NCI-H69 (cell line): Measurements from ENCODE around the gene VCL.

Experiments
- DNase-seq: peaks from one replicate; lab custom pipeline; 2025; lab: John Stamatoyannopoulos, UW

Gene VCL

DNA sequence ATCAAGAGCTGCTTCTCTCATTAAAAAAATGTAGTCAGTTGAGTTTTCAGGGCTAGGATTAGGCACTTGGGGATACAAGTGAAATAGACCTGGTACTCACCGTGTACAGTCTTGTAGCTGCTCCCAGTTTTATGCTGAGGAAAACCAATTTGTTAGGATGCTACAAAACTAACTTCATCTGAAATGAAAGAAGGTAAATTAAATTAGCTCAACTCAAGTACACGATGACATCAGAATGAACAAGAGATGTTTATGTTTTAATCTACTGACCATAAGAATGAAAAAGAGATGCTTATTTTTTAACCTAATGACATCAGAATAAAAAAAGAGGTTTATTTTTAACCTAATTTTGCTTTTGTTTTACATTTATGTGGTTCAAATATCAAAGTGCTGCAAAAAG lies 79.0 kb downstream of the VCL start:
- no peak for DNase-seq

DNA sequence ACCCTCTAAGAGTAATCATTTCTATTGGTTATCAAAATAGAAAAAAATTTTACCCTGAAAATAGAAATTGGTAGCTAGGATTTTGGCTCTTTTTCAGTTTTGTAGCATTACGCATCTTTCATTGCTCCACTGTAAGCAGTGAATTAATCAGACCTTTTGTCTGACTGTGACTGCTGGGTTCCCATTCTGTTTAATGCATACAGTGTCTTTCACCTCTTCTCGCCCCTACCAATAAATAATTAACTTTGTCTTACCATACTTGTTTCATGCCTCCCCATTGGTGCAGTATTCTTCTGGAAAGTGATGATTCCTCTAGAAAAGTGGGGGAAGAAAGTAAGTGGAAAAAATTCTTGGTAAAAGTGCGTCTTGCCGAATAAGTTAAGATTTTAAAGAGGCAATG lies 79.5 kb downstream of the VCL start:
- DNase-seq, result no peak

DNA sequence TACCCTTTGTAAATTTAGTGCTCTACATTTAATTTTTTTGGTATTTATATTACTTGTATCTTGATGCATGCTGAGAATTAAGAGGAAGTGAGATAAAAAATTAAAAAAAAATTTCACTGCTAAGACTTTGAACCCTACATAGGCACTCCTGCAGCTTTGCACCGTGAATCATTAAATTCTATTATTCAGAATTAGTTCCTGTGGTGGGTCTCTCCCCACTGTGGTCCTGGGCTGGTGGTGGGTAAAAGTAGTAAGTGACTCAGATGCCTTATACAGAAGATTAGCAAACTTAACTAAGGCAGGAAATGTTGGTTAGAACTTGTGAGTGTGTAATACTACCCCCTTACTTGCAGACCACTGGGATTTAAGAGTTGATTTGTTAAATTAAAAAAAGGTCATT lies 80.1 kb downstream of the VCL start:
- DNase-seq, result no peak

DNA sequence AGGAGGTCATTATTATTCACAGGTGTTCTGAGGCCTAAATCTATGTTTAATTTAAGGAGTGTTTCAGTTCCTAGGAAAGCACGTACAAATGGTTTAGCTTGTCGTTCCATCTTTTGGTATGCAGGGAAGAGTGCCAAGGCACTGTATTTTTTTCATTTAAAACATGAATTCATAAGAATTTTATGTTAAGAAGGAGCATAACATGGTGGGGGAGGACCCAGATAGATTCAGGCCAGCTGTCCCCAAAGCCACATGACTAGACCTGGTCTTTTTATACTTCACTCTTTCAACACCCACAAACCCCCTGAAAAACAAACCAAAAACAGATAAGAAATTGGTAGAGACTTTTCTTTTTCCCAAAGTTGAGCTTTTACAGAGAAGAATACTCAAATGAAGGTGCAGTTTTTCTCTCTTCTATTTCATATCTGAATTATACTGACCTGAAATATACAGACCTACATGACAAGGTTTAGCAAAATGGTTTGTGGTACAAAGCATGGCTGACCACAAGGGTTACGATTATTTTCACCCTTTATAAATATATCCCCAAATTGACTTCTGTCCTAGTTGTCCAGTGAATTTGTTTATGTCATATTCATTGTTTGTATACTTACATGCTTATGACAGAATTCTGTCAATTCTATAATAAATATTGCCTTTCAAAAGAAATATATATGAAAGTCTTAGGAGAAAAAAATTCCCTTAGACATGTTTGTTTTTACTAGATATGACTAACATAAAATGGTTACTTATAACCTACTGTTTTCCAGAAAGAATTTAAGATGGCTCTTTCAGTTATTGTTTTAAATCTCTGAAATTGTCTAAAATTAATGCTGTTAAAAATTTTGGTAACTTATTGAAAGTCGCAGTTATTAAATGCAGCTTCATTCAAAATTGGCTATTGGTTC lies 81.4 kb downstream of the VCL start:
- no peak for DNase-seq

DNA sequence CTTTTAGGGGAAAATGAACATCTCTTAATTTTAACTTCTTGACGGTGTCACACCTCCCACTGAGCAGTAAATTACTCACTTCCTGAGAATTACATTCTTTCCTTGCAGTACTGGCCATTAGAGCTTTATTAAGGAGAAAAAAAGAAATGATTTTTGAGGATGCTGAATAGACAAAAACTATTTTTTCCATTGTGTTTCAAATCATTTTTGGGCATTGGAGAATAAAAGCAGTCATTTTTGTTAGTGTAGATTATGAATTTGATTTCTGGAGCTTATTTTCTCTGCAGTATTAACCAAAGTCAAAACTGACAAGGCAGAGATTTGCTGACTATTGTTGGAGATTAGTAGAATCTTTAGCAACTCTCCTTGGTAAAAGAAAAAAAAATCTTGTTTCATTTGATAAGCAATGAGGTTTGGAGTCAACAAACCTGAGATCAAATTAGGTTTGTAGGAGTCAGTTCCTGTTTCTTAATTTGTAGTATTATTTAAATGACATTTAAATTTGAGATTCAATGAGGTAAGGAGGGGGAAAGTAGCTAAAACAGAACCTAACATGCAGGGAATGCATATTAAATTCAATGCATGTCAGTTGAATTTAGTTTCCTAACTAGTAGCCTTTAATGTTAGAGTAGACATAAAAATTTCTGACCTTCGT lies 82.1 kb downstream of the VCL start:
- peak; percentile 5 for DNase-seq

DNA sequence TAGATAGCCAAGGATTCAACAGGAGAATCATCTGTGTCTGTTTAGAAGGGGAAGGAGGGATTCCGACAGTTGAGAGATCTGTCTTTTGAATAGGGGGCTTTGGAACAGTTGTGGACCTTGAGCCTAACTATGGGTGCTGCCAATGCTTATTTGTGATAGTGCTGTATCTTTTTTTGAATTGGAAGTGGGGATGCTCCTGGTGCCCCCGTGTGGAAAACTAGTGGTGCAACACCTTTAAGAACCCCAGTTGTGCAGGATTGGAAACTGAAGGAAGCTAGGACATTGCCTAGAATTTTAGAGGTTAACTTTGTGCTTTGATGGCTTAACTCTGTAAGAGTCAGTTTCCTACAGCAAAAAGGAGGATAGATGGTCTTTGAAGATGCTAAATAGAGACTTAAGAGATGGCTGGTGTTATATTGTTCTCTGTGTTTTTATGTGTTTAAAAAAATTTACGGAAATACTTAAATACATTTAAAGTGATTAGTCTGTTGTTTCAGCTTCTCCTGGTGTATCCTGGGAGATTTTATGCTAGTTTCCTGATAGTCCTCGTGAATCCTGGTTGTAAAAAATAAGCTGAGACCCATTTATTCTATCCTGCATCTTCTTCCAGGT lies 83.4 kb downstream of the VCL start:
- peak; percentile 38 for DNase-seq

DNA sequence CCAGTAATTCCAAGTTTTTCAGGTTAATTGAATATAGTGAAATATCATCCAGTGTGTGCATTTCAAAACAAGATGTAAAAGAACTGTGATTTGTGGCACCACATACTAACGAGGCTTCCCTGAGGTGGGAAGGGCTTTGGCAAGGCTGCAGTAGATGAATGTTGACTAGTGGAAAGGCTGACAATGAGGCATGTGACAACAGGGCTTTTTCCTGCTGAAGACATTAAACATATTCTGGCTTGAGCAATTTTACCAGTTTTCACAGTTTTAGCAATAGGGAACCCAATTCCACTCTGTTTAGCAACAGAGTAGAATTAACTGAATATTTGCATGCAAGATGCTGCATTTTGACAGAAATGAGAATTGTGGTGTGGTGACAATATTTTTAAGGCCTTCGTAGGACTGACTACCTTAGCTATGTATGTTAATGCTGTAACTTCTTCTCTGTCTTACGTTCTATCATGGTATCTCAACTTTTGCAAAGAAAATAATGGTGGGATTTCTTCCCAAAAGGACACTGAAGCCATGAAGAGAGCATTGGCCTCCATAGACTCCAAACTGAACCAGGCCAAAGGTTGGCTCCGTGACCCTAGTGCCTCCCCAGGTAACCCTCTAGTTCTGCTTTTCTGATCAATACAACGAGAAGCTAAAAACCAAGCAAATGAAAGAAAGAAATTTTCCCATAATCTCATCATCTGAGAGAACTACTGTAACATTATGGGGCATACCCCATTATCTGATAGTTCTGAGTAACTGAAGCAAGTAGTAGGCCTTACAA lies 84.2 kb downstream of the VCL start:
- no peak for DNase-seq

DNA sequence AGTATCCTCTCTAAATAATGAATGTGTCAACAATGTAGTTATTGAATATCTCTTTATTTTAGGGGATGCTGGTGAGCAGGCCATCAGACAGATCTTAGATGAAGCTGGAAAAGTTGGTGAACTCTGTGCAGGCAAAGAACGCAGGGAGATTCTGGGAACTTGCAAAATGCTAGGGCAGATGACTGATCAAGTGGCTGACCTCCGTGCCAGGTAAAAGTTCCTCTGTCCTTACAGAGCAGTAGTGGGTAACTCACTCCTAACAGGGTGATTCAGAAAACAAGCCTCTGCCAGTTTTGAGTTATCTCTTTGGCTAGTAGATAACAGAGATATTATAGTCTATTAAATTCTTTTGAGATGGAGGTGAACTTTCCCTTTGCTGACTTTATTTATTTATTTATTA lies 85.4 kb downstream of the VCL start:
- DNase-seq, result no peak

DNA sequence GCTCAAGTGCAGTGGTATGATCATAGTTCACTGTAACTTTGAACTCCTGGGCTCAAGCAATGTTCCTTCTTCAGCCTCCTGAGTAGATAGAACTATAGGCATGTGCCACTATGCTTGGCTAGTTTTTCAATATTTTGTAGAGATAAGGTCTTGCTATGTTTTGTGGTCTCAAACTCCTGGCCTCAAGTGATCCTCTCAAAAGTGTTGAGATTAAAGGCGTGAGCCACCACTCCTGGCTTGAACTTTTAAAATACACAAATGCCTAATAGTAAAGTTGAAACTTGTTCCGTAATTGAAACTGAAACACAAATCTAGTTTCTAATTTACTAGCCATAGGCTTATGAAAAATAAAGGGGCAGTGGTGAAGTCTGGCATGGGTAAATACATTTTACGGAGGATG lies 87.0 kb downstream of the VCL start:
- DNase-seq, result no peak

DNA sequence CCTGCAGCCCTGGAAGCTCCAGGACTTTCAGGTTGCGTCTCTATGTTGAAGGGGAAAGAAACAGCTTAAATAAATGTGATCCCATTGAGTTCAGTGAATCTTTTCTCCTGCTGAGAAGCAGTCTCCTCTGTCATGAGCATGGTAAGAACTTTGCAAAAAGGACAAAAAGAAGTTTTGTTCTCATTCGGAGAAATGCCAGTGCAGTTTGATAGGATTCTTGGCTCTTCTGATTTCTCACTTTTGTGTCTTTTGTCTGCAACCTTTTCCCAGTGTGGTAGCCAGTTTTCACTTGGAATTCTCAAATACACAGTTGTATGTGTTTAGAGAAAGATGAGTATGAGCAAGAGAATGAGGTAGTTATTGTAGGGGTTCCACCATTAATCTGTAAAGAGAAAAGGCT lies 88.4 kb downstream of the VCL start:
- no peak for DNase-seq

DNA sequence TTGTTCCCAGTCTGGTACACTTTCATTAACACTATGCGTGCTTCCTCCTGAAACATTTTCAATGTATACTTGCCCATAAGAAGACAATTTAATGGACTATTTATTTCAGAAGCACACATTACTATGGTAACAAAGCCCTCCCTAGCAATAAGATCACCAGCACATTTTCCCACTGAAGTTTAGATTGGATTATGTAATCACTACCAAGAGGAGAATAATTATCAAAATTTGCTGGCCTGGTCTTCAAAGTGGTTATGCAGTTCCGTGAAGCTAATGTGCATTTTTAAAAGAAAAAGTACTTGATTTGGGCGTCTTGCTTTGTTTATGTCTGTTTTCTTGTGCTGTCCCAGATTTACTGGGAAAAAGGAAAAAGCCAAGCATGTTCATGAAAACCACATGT lies 90.8 kb downstream of the VCL start:
- DNase-seq, result no peak

DNA sequence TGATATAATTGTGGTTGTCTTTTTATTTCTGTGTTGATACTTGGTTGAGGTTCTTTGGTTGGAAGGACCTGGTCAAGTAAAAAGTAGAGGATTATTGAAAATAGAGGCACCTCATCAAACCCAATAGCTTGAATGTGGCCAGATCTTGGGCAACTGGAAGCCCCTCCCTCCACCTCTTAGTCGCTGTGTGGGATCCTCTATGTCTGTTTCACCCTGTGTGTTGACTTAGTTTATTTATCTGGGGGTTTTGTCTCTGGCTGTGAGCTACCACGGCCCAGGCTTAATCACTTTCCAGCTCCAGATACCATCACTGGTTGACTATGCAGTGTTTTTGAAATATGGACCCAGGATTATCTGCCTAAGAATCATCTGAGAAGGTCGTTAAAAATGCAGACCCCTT lies 94.5 kb downstream of the VCL start:
- no peak for DNase-seq

DNA sequence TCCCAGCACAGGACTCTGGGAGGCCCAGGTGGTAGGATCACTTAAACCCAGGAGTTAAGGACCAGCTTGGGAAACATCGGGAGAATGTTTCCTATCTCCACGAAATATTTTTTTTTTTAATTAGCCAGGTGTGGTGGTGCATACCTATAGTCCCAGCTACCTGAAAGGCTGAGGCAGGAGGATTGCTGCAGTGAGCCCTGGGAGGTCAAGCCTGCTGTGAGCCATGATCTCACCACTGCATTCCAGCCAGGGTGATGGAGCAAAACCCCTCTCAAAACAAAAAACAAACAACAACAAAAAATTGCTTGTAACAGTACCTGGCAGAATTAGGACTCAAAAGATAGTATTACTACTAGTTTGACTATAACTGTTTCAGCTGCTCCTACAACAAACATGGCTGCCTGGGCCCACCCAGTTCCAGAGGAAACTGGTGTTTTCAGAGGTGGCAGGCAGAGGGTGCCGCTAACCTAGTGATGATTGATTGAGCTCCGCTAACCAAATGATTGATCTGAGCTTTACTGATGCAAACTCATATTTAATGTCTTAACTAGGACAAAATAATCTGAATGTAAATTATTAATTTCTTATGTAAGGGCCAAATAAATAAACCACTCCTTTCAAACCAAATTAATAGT lies 95.7 kb downstream of the VCL start:
- no peak for DNase-seq

DNA sequence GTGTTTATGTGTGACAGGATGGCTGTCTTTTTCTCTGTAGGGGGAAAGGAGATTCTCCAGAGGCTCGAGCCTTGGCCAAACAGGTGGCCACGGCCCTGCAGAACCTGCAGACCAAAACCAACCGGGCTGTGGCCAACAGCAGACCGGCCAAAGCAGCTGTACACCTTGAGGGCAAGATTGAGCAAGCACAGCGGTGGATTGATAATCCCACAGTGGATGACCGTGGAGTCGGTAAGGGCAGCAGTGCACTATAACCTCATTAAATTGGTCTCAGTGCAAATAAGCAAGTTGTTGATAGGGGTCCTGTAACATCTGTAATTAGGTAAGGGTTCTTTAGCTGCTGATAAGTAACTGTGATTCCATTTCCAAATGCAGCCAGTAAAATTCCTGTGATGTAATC lies 96.3 kb downstream of the VCL start:
- DNase-seq, result no peak

DNA sequence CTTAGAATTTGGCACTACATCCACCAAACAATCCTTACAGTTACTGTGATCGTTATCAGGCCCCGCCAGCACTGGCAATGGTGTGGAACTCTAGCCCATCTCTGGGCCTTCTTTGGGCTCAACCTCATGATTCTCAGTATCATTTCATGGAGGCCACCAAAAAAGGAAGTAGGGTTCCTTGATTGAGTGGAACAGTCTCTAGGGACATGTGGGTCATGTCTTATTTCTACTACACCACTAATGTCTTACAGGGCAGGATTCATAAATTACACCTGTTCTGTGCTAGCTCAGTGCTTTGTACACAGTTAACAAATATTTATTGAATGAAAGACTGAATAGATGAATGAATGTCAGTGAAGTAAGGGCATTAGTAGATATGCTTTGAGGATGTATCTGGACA lies 98.9 kb downstream of the VCL start:
- no peak for DNase-seq

DNA sequence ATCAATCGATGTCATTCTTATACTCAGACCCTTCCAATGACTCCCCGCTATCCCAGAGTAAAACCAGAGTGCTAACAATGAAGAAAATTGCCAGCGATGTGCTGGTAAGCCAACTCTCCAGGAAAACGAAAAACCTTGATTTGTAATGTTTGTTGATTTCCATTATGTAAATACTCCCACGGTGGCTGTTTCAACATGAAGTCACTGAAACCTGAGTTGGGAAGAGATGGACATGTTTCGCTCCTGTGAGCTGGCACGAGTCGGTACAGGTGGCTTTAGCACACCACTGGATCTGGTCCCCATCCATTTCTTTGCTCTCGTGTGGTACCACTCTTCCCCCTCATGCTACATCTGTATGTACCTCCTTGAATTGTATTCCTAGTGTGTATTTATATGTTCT lies 99.9 kb downstream of the VCL start:
- no peak for DNase-seq

DNA sequence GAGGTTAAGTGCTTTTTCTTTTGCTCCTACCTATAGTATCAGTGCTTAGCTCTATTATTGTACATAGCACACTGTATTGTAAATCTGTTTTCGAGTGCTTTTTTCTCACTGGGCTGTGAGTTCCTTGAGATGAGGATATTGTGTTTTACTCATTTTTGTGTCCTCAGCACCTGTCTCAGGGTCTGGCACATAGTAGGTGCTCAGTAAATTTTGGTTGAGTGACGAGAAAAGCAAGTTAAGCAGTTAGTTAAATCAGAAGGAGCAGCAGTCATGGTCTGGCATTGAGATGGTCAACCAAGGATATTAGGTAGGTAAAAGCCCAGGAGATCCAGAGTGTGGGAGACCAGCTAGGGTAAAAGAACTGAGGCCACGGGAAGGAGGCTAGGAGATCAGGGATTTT lies 101.5 kb downstream of the VCL start:
- no peak for DNase-seq

DNA sequence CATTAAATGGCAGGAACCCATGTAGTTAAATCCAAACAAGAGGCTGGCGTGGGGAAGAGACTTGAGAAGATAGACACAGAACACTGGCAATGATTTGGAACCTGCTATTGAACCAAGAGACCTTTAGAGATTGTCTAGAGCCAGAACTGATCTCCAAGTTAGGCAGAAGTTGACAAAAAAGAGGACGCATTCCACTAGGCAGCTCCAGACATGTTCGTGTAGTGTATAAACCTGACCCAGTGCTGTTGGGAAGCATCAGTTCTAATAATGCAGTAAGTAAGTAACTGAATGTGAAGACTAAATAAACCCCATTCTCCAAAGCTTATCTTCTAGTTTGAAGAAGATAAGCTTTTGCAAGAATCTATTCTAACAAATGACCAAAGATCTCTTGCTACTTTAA lies 101.9 kb downstream of the VCL start:
- DNase-seq, result no peak

DNA sequence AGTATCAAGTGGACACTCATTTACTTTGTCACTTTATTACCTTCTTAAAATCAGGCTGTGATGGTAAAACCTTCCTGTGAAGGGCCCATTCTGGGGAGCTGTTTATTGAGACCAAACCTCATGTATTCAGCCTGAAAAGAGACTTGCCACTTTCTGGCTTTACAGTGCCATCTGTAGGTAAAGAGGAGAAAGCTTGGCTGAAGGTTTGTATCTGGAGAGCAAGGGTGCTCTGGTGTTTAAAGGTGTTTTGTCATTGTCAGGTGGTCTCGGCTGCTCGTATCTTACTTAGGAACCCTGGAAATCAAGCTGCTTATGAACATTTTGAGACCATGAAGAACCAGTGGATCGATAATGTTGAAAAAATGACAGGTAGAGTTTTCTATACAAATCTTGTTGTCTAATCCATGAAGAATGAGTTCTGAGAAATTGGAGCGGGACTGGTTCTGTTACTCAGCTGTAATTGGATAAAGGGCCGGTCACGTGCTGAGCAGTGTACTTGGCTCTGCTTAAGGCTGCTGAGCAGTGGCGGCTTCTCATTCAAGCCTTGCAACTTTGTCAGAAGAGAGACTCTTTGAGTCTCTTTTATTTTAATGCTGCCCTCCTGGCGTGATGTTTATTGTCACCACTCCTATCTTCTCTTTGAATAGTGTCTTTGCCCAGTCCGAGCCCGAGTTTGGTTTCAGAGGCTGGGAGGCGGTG lies 105.8 kb downstream of the VCL start:
- peak; percentile 32 for DNase-seq

DNA sequence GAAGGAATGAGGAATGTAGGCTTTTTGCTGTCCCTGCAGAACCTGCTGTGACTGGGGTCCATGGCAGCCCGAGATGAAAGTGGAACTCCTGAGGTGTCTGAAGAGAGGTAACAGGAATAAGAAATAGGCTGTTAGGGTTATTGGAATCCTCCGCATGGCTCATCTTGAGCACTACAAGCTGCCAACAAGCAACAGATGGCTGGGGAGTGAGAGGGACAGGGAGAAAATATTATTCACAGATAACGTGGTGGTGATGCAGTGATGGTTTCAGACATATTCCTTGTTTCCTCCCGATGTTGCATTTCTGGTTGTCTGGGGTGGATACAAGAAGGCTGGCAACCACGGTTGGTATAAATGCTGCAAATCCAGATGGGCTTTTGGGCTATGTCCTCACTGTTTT lies 106.6 kb downstream of the VCL start:
- no peak for DNase-seq

DNA sequence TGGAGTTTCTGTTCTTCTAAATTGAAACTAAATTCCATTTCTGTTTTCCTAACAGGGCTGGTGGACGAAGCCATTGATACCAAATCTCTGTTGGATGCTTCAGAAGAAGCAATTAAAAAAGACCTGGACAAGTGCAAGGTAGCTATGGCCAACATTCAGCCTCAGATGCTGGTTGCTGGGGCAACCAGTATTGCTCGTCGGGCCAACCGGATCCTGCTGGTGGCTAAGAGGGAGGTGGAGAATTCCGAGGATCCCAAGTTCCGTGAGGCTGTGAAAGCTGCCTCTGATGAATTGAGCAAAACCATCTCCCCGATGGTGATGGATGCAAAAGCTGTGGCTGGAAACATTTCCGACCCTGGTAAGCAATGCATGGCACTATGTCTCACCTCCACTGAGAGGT lies 107.1 kb downstream of the VCL start:
- no peak for DNase-seq
